HG03442 (cell line): ENCODE results near the gene SMC4.

Experiments
- ATAC-seq: cut with Tn5 transposase; IDR thresholded peaks from one replicate; pipeline ENCODE4 v1.9.1; 2021; ENCODE audit warnings: mild to moderate bottlenecking, moderate library complexity; ENCODE audit not compliant: unreplicated experiment

SMC4 gene

GRCh38 chr3:160393346-160394008 lies 6.0 kb upstream of the SMC4 start:
- no peak for ATAC-seq

- ATAC-seq, result no peak
These were observed 5.4 kb upstream of the SMC4 start for GRCh38 chr3:160394009-160394392.

GRCh38 chr3:160395297-160395696 lies 4.2 kb upstream of the SMC4 start:
- ATAC-seq, result no peak

GRCh38 chr3:160398820-160399124 lies 678 bp upstream of the SMC4 start:
- peak; percentile 11 for ATAC-seq

GRCh38 chr3:160400030-160400701 lies 716 bp downstream of the SMC4 start:
- peak; percentile 6 for ATAC-seq

- no peak for ATAC-seq
These were observed 1.3 kb downstream of the SMC4 start for GRCh38 chr3:160400702-160401150.

- ATAC-seq, result no peak
These were observed 2.0 kb downstream of the SMC4 start for GRCh38 chr3:160401291-160402095.

- ATAC-seq, result no peak
These were observed 3.0 kb downstream of the SMC4 start for GRCh38 chr3:160402221-160403027.

- no peak for ATAC-seq
These were observed 3.6 kb downstream of the SMC4 start for GRCh38 chr3:160403028-160403545.

GRCh38 chr3:160403796-160404470 lies 4.5 kb downstream of the SMC4 start:
- no peak for ATAC-seq

GRCh38 chr3:160409812-160410610 lies 10.6 kb downstream of the SMC4 start:
- ATAC-seq, result no peak

- ATAC-seq, result no peak
These were observed 13.0 kb downstream of the SMC4 start for GRCh38 chr3:160412477-160412876.

GRCh38 chr3:160413613-160414248 lies 14.3 kb downstream of the SMC4 start:
- peak; percentile 85 for ATAC-seq

GRCh38 chr3:160417311-160417710 lies 17.9 kb downstream of the SMC4 start:
- no peak for ATAC-seq

GRCh38 chr3:160427832-160428424 lies 28.5 kb downstream of the SMC4 start:
- ATAC-seq, result no peak

- ATAC-seq, result no peak
These were observed 34.6 kb downstream of the SMC4 start for GRCh38 chr3:160434071-160434470.

GRCh38 chr3:160435095-160435494 lies 35.6 kb downstream of the SMC4 start:
- no peak for ATAC-seq

- ATAC-seq, result no peak
These were observed 36.3 kb downstream of the SMC4 start for GRCh38 chr3:160435747-160436146.

- ATAC-seq, result no peak
These were observed 37.6 kb downstream of the SMC4 start for GRCh38 chr3:160437083-160437455.
